Endothelial cell (in vitro differentiated cells): ENCODE data around the gene RIMS3. TPM values are rescaled to one million over a fixed set of nuclear protein-coding genes. Genes with fewer than 3 reads are reported as not detected.

Source experiments
- DNase-seq: peaks from one replicate; pipeline ENCODE4 v3.0.0; 2021; ENCODE audit warnings: low spot score
- H3K27ac Mint-ChIP-seq: one replicate; pipeline ENCODE4 v1.8.0; 2021; ENCODE audit warnings: mixed read lengths, inconsistent platforms; ENCODE audit not compliant: unreplicated experiment
- H3K27me3 Mint-ChIP-seq: one replicate; pipeline ENCODE4 v1.8.0; 2021; ENCODE audit warnings: mild to moderate bottlenecking, moderate library complexity, mixed read lengths, inconsistent platforms; ENCODE audit not compliant: unreplicated experiment
- H3K36me3 Mint-ChIP-seq: one replicate; pipeline ENCODE4 v1.8.0; 2021; ENCODE audit warnings: mild to moderate bottlenecking, low read depth, mixed read lengths, inconsistent platforms; ENCODE audit not compliant: unreplicated experiment
- H3K4me1 Mint-ChIP-seq: one replicate; pipeline ENCODE4 v1.8.0; 2021; ENCODE audit warnings: mild to moderate bottlenecking, mixed read lengths, inconsistent platforms; ENCODE audit not compliant: unreplicated experiment
- H3K4me3 Mint-ChIP-seq: one replicate; pipeline ENCODE4 v1.8.0; 2021; ENCODE audit warnings: mild to moderate bottlenecking, mixed read lengths, inconsistent platforms; ENCODE audit not compliant: unreplicated experiment
- H3K9me3 Mint-ChIP-seq: one replicate; pipeline ENCODE4 v1.8.0; 2021; ENCODE audit warnings: mixed read lengths, inconsistent platforms; ENCODE audit not compliant: unreplicated experiment
- total RNA-seq: library from RNA; stranded (reverse); fragmentation: NEBNext Ultra II Directional; extraction: Animal tissue kit (Norgen Biotek cat#: 25700); gene quantifications from one replicate; pipeline ENCODE4 v1.2.1, GENCODE V29; 2021; ENCODE audit not compliant: unreplicated experiment
- TF ChIP-seq, protein P1 (sequence below): fragments of 200-600 bp; sonication (generic); IDR thresholded peaks from one replicate; pipeline ENCODE4 v1.5.0; 2021; ENCODE audit warnings: antibody characterized with exemption; ENCODE audit not compliant: unreplicated experiment

RIMS3 gene
- total RNA-seq, 1 donor from 2014 or later = 5.4 TPM

DNA sequence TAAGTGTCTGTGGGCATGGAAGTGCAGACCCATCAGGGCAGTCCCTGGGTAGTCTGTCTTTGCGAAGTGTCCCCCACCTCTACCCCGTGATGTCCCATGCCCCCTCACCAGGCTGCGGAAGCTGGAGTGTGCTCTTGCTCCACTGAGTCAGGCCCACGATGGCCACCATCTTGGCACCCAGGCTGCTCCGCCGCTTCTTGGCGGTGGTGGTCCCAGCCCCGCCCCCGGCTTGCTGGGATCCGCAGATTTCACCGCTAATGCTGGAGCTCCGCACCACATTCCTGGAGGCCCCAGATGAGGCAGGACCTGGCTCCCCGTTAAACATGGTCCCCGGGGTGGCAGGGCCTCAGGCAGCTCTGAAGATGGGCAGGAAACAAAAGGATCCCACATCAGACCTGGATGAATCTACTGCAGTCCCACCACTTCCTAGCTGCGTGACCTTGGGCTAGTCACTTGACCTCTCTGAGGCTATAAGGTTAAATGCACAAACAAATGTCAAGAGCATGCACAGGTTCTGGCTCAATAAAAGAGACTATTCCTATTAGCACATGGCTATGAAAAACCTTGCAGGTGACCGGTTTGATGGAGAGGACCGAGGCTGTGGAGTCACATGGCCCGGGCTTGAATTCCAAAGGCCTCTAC, 23.8 kb downstream of the RIMS3 start:
- Mint-ChIP-seq H3K4me3 (no peak overlapping the region), H3K36me3 (no peaks in the 10 kb centered on the region), H3K27me3 (no peaks in the 10 kb centered on the region), H3K4me1 (peaks cover 8% of the 10 kb centered on the region), H3K9me3 (no peaks in the 10 kb centered on the region), H3K27ac (no peak overlapping the region)
- TF ChIP-seq, protein P1, sequence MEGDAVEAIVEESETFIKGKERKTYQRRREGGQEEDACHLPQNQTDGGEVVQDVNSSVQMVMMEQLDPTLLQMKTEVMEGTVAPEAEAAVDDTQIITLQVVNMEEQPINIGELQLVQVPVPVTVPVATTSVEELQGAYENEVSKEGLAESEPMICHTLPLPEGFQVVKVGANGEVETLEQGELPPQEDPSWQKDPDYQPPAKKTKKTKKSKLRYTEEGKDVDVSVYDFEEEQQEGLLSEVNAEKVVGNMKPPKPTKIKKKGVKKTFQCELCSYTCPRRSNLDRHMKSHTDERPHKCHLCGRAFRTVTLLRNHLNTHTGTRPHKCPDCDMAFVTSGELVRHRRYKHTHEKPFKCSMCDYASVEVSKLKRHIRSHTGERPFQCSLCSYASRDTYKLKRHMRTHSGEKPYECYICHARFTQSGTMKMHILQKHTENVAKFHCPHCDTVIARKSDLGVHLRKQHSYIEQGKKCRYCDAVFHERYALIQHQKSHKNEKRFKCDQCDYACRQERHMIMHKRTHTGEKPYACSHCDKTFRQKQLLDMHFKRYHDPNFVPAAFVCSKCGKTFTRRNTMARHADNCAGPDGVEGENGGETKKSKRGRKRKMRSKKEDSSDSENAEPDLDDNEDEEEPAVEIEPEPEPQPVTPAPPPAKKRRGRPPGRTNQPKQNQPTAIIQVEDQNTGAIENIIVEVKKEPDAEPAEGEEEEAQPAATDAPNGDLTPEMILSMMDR = no peak
- no peak for DNase-seq

DNA sequence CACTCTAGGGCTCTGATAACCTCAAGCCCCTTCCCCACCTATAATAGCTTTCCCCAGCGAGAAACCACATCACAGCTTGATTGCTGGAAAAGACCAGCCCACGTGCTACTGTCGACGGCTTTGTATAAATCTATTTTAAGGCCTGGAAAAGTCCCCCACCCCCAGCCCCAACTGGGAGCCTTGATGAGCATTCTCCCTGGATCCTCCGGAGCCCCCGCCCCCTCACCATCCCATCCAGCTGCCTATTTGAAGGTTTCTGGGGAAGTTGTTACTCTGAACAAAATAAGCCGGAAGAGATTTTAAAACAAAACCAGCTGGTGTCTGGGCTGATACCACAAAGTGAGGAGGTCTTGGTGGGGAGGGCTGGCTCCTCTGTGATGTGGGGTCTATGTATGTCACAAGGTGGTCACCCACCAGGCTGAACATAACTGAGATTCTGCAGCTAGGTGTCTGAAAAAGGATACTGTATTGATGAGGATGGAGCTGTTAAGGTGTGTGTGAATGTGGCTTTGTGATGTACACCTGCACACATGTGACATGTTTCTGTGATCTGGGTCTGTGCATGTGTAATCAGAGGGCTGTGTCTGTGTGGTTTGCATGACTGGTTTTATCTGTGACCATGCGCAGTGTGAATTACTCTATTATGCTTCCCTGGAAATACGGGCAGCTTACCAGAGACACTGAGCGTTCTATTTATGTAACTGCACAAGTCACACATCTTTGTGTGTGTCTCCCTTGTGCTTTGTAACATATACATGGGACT, 25.0 kb downstream of the RIMS3 start:
- Mint-ChIP-seq H3K27me3 (no peaks in the 10 kb centered on the region), H3K9me3 (no peaks in the 10 kb centered on the region), H3K4me1 (peaks cover 8% of the 10 kb centered on the region), H3K4me3 (no peak overlapping the region), H3K27ac (no peak overlapping the region), H3K36me3 (no peaks in the 10 kb centered on the region)
- TF ChIP-seq, protein P1 = no peak
- DNase-seq = no peak

DNA sequence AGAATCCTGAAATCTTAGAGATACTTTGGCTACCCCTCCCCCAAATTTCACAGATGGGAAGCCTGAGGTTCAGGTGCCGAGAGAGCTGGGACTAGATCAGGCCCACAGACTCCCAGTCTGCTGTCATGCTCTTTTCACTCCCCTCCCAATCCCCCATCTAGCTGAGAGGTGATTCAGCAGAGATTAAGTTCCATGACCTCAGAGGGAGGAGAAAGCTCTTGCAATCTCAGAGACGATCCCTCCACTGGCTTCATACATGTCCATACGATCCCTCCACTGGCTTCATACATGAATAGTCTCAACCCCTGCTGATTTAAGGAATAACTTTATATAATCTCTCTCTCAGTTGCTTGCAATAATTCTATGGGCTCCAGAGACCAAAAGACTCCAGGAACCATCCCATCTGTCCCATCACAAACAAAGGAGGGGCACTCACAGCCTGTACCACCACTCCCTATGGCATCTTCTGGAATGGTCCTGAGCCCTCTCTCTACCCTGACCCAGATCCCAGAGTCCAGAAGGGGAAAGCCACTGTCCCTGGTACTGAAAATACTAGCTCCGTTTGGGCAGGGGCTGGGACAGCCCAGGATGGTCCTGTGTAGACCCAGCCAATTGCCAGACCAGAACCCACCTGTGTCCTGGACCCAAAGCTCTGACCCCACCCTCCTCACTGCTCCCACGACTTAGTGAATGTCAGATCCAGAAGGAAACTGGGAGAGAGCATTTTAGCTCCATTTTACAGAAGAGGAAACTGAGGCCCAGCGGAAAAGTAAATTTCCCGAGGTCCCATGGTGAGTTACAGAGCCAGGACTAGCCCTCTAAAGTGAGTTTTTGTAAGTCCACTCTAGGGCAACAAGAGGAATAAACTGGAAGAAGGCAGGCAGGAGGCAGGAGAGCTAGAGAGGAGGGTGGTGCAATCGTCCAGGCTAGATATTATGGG, 27.1 kb downstream of the RIMS3 start:
- H3K27ac Mint-ChIP-seq = no peak overlapping the region
- no peaks in the 10 kb centered on the region for H3K9me3 Mint-ChIP-seq
- DNase-seq = no peak
- H3K4me1 Mint-ChIP-seq = no peaks in the 10 kb centered on the region
- H3K27me3 Mint-ChIP-seq = no peaks in the 10 kb centered on the region
- TF ChIP-seq, protein P1 = no peak
- H3K36me3 Mint-ChIP-seq = no peaks in the 10 kb centered on the region
- no peak overlapping the region for H3K4me3 Mint-ChIP-seq

DNA sequence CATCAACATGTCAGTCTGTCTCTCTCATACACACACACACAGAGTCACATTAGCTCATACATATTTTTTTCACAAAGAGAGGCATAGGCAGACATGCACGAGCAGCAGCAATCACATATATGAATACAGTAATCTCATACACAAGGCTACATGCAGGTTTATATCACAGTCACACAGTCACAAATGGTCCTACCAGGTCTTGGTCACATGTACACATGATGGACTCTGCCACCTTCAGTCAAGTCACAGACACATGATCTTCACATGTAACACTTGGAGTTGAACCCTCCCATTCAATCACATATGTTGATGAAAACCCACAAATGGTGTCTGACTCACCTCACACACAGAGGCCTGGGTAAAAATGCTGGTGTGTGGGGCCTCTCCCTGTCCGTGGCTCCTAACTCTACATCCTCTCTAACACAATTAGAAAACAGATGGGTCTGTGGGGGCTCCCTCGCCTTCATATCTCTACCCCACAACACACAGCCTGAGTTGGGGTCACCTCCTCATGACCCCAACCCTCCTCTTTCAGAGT, 27.9 kb downstream of the RIMS3 start:
- no peaks in the 10 kb centered on the region for H3K27me3 Mint-ChIP-seq
- no peak overlapping the region for H3K4me3 Mint-ChIP-seq
- H3K27ac Mint-ChIP-seq = no peak overlapping the region
- H3K36me3 Mint-ChIP-seq = no peaks in the 10 kb centered on the region
- no peaks in the 10 kb centered on the region for H3K9me3 Mint-ChIP-seq
- no peak for DNase-seq
- no peaks in the 10 kb centered on the region for H3K4me1 Mint-ChIP-seq
- TF ChIP-seq, protein P1 = no peak
